ENCODE data around the gene ELMO1. TPM values are rescaled to one million over a fixed set of nuclear protein-coding genes. Genes with fewer than 3 reads are reported as not detected.

ELMO1 gene
- total and polyA plus RNA-seq, 10 of the 15 experiments (the other 5 are each of a cell fraction or from before 2014, with no cell fraction given) = 22.6 to 85.9 (median 56.6) TPM

- Histone ChIP-seq H3K79me2 (ENCODE audit: control insufficient read depth, insufficient read depth, low read length) (no peaks in the 10 kb centered on the region), H3K36me3 (ENCODE audit: control insufficient read depth in 2 of 2, insufficient read depth in 2 of 2, low read length in 1 of 2) (peaks cover 0 to 4% of the 10 kb centered on the region in 2 experiments; a peak in 3 of 4 replicates), H3K27ac (ENCODE audit: control insufficient read depth, insufficient read depth) (no peak overlapping the region), H3K4me3 (no peak overlapping the region), H3K4me1 (ENCODE audit: control insufficient read depth, insufficient read depth, low read length) (no peaks in the 10 kb centered on the region), H3K9ac (ENCODE audit: control insufficient read depth, insufficient read depth, low read length) (no peak overlapping the region), H2AFZ (ENCODE audit: control insufficient read depth, low read depth, low read length) (no peak overlapping the region), H3K4me2 (ENCODE audit: control insufficient read depth, insufficient read depth) (no peak overlapping the region), H3K9me3 (replicated peaks; ENCODE audit: control insufficient read depth, insufficient read depth, low read length) (no peaks in the 10 kb centered on the region), H4K20me1 (ENCODE audit: control insufficient read depth, insufficient read depth) (no peaks in the 10 kb centered on the region), H3K27me3 (replicated peaks in 1 of 2; ENCODE audit: control insufficient read depth in 2 of 2, insufficient read depth in 2 of 2, low read length in 1 of 2) (no peaks in the 10 kb centered on the region)
- CTCF ChIA-PET = interaction anchor here (0.7 to 0.8 kb wide), 2 partner anchors 94 to 252 kb away, joined by 3 read pairs; no protein-coding TSS in a partner anchor
- SMC1A ChIA-PET (ENCODE audit: uncharacterized antibody, unreplicated experiment) = interaction anchor here (0.9 kb wide), 1 partner anchor 11 kb away, joined by 3 read pairs; no protein-coding TSS in a partner anchor
- POLR2A ChIA-PET = no interaction called here
- DNase-seq (ENCODE audit: low read depth, low spot score) = no peak
- RAD21 ChIA-PET (ENCODE audit: unreplicated experiment) = no interaction called here
- intact Hi-C loops (cut with micrococcal nuclease; ENCODE audit: unreplicated experiment) = no loop called here
- in situ Hi-C loops (cut with MboI) = no loop called here
- ATAC-seq = no peak
- BruUV-seq (replicated peaks) = no TSS peak
- 41% methylated on average over 11 of the region's 11 CpGs for WGBS (ENCODE audit: insufficient coverage, insufficient replicate concordance, low lambda C conversion rate, missing lambda C conversion rate)
- FAIRE-seq = no peak
- TF ChIP-seq CHD2 (IDR thresholded peaks at IDR 0.05; ENCODE audit: borderline replicate concordance, low read depth, low read length) = no peak
- no peak for TF ChIP-seq ZBTB11 (CRISPR knock-in tag; IDR thresholded peaks at IDR 0.05)
- TF ChIP-seq PML (IDR thresholded peaks at IDR 0.05; ENCODE audit: low read length) = no peak
- TF ChIP-seq IKZF1 (conservative IDR thresholded peaks at IDR 0.05) = no peak
- no peak for TF ChIP-seq JUND (IDR thresholded peaks at IDR 0.05; ENCODE audit: low read depth, low read length)
- no peak for TF ChIP-seq BHLHE40 (IDR thresholded peaks at IDR 0.05; ENCODE audit: borderline replicate concordance in 1 of 2, low read depth in 2 of 2, low read length in 1 of 2)
- TF ChIP-seq NBN (IDR thresholded peaks at IDR 0.05) = no peak
- no peak for TF ChIP-seq RAD21 (IDR thresholded peaks at IDR 0.05; ENCODE audit: insufficient read depth, low read depth, low read length)
- TF ChIP-seq KAT2A (conservative IDR thresholded peaks at IDR 0.05; ENCODE audit: control insufficient read depth, low read depth, low read length) = no peak
- TF ChIP-seq SUPT20H (IDR thresholded peaks at IDR 0.05; ENCODE audit: borderline replicate concordance, control insufficient read depth, low read depth, low read length) = no peak
- TF ChIP-seq EZH2 (IDR thresholded peaks at IDR 0.05; ENCODE audit: borderline replicate concordance, control insufficient read depth, low read depth, low read length) = no peak
- TF ChIP-seq ZNF24 (IDR thresholded peaks at IDR 0.05) = no peak
- TF ChIP-seq BCL11A (IDR thresholded peaks at IDR 0.05; ENCODE audit: low read depth, low read length) = no peak
- no peak for TF ChIP-seq SIN3A (IDR thresholded peaks at IDR 0.05; ENCODE audit: low read depth, low read length)
These were observed 189.3 kb downstream of the ELMO1 start for GRCh38 chr7:37259319-37259821.

All from GM12878 (cell line).